WTC11 (cell line): Measurements from ENCODE around the gene MTA1. TPM values are rescaled to one million over a fixed set of nuclear protein-coding genes. Genes with fewer than 3 reads are reported as not detected.

Experiments used
- ATAC-seq: fragments of 200-7000 bp; cut with Tn5 transposase; 2 replicates; pipeline ENCODE4 v1.10.0; 2021; ENCODE audit warnings: mild to moderate bottlenecking, moderate library complexity
- CTCF ChIA-PET: fragments of 300-600 bp; sonication (Branson Sonifier 250); formaldehyde crosslinking; loops from one replicate; lab custom pipeline; 2021; ENCODE audit warnings: antibody characterized with exemption; lab: Charles Lee
- POLR2A ChIA-PET: fragments of 350-600 bp; sonication (Branson Sonifier 250); formaldehyde crosslinking; loops from one replicate; lab custom pipeline; 2021; ENCODE audit warnings: antibody characterized with exemption; lab: Charles Lee
- DNase-seq: peaks from one replicate; pipeline ENCODE4 v3.0.0; 2021; ENCODE audit warnings: low spot score
- H3K27ac Mint-ChIP-seq: 2 replicates; pipeline ENCODE4 v1.8.0; 2021; ENCODE audit warnings: mixed read lengths
- H3K27me3 Mint-ChIP-seq: 2 replicates; pipeline ENCODE4 v1.8.0; 2021; ENCODE audit warnings: low read depth, mild to moderate bottlenecking, moderate library complexity, mixed read lengths
- H3K36me3 Mint-ChIP-seq: 2 replicates; pipeline ENCODE4 v1.8.0; 2021; ENCODE audit warnings: mixed read lengths
- H3K4me1 Mint-ChIP-seq: 2 replicates; pipeline ENCODE4 v1.8.0; 2022; ENCODE audit warnings: mixed read lengths
- H3K4me3 Mint-ChIP-seq: 2 replicates; pipeline ENCODE4 v1.8.0; 2021; ENCODE audit warnings: mild to moderate bottlenecking, moderate library complexity, mixed read lengths
- H3K9me3 Mint-ChIP-seq: 2 replicates; pipeline ENCODE4 v1.8.0; 2021; ENCODE audit warnings: mixed read lengths
- AFF4 ChIP-seq: sonication (generic); formaldehyde crosslinking; IDR thresholded peaks from 2 replicates; pipeline ENCODE4 v1.8.1; 2023; ENCODE audit warnings: mild to moderate bottlenecking, missing genetic modification reagents, borderline replicate concordance
- CREB1 ChIP-seq: sonication (generic); formaldehyde crosslinking; IDR thresholded peaks from 2 replicates; pipeline ENCODE4 v1.8.0; 2023; ENCODE audit warnings: mild to moderate bottlenecking, missing genetic modification reagents
- CTCF ChIP-seq: fragments of 200-600 bp; IDR thresholded peaks from 2 replicates; pipeline ENCODE4 v1.8.0; 2022; ENCODE audit warnings: antibody characterized with exemption
- FOXK1 ChIP-seq: sonication (generic); formaldehyde crosslinking; IDR thresholded peaks from 2 replicates; pipeline ENCODE4 v1.8.0; 2022; ENCODE audit warnings: mild to moderate bottlenecking, moderate library complexity, missing genetic modification reagents
- MLX ChIP-seq: sonication (generic); formaldehyde crosslinking; IDR thresholded peaks from 2 replicates; pipeline ENCODE4 v1.8.1; 2023; ENCODE audit warnings: mild to moderate bottlenecking, missing genetic modification reagents, moderate library complexity
- MYBL2 ChIP-seq: sonication (generic); formaldehyde crosslinking; IDR thresholded peaks from 2 replicates; pipeline ENCODE4 v1.8.1; 2023; ENCODE audit warnings: mild to moderate bottlenecking, moderate library complexity, missing genetic modification reagents
- NR2C2 ChIP-seq: sonication (generic); formaldehyde crosslinking; IDR thresholded peaks from 2 replicates; pipeline ENCODE4 v1.8.0; 2022; ENCODE audit warnings: mild to moderate bottlenecking, missing genetic modification reagents
- SOX15 ChIP-seq: fragments of 250-450 bp; sonication (Bioruptor Pico); IDR thresholded peaks from 2 replicates; pipeline ENCODE4 v1.9.0; 2021; ENCODE audit warnings: mild to moderate bottlenecking
- STAT6 ChIP-seq: sonication (generic); formaldehyde crosslinking; conservative IDR thresholded peaks from 2 replicates; pipeline ENCODE4 v1.8.1; 2023; ENCODE audit warnings: mild to moderate bottlenecking, low read depth, missing genetic modification reagents, moderate library complexity
- TEAD4 ChIP-seq: sonication (generic); formaldehyde crosslinking; IDR thresholded peaks from 2 replicates; pipeline ENCODE4 v1.8.0; 2022; ENCODE audit warnings: mild to moderate bottlenecking, missing genetic modification reagents
- ZNF317 ChIP-seq: sonication (generic); formaldehyde crosslinking; IDR thresholded peaks from 2 replicates; pipeline ENCODE4 v1.8.1; 2023; ENCODE audit warnings: low read depth, mild to moderate bottlenecking, moderate library complexity, missing genetic modification reagents, borderline replicate concordance
- ZNF512 ChIP-seq: sonication (generic); formaldehyde crosslinking; IDR thresholded peaks from 2 replicates; pipeline ENCODE4 v1.8.1; 2022; ENCODE audit warnings: missing genetic modification reagents, borderline replicate concordance
- ZNF671 ChIP-seq: fragments of 250-450 bp; sonication (Bioruptor Pico); IDR thresholded peaks from 2 replicates; pipeline ENCODE4 v1.8.0; 2021; ENCODE audit warnings: mild to moderate bottlenecking
- total RNA-seq: library from RNA; stranded (reverse); gene quantifications from 3 replicates; pipeline ENCODE4 v1.2.3, GENCODE V29; 2021

MTA1 gene
- total RNA-seq, 1 experiment from 2014 or later = 279 TPM

- ATAC-seq = no peak
- H3K9me3 Mint-ChIP-seq = no peaks in the 10 kb centered on the region
- peaks cover 21% of the 10 kb centered on the region for H3K4me1 Mint-ChIP-seq
- no peak for TF ChIP-seq MYBL2 (CRISPR knock-in tag)
- TF ChIP-seq ZNF671 (CRISPR knock-in tag) = no peak
- TF ChIP-seq AFF4 = no peak
- TF ChIP-seq ZNF512 = no peak
- TF ChIP-seq TEAD4 (CRISPR knock-in tag) = no peak
- TF ChIP-seq STAT6 (CRISPR knock-in tag) = no peak
- no peak for TF ChIP-seq SOX15 (CRISPR knock-in tag)
- no peak overlapping the region for H3K27ac Mint-ChIP-seq
- 0 out of 2 replicates have a peak overlapping the region, but pooled peaks have one; percentile 50 for H3K4me3 Mint-ChIP-seq
- no peaks in the 10 kb centered on the region for H3K36me3 Mint-ChIP-seq
- POLR2A ChIA-PET = no interaction called here
- H3K27me3 Mint-ChIP-seq = peaks cover 73% of the 10 kb centered on the region
- no peak for DNase-seq
- CTCF ChIA-PET = interaction anchor here (0.7 to 1.8 kb wide), 5 partner anchors 9 to 310 kb away, joined by 4 to 17 read pairs (median 8); partner anchors contain the start of gene JAG2
Measured at GRCh38 chr14:105478398-105479251, 59.0 kb downstream of the MTA1 start.

- Mint-ChIP-seq H3K4me3 (peak overlapping the region; percentile 50), H3K27me3 (peaks cover 81% of the 10 kb centered on the region), H3K9me3 (no peaks in the 10 kb centered on the region), H3K27ac (no peak overlapping the region), H3K4me1 (peaks cover 21% of the 10 kb centered on the region), H3K36me3 (no peaks in the 10 kb centered on the region)
- TF ChIP-seq CTCF (no peak), MYBL2 (CRISPR knock-in tag) (no peak), FOXK1 (CRISPR knock-in tag) (no peak), NR2C2 (CRISPR knock-in tag) (no peak), ZNF317 (CRISPR knock-in tag) (no peak), ZNF512 (no peak), MLX (CRISPR knock-in tag) (no peak), CREB1 (CRISPR knock-in tag) (no peak)
- no peak for DNase-seq
- no peak for ATAC-seq
- ChIA-PET POLR2A (no interaction called here), CTCF (interaction anchor here (0.7 to 5.1 kb wide), 6 partner anchors 9 to 311 kb away, joined by 4 to 116 read pairs (median 8); partner anchors contain the start of gene JAG2)
Measured at GRCh38 chr14:105479431-105480158, 60.0 kb downstream of the MTA1 start.
